CD4-positive, alpha-beta T cell treated with Interleukin-17A for 4 hours (primary cell): ENCODE measurements around the gene AUTS2.
"Not testable (repeated sequence)": the region's sequence is repeated elsewhere in the genome, so short reads cannot be mapped to it uniquely, and the experiment has no call there.

Experiments used
- DNase-seq: peaks from one replicate; pipeline ENCODE4 v3.0.0-alpha.2; 2020; ENCODE audit warnings: mixed read lengths

AUTS2 gene

DNA sequence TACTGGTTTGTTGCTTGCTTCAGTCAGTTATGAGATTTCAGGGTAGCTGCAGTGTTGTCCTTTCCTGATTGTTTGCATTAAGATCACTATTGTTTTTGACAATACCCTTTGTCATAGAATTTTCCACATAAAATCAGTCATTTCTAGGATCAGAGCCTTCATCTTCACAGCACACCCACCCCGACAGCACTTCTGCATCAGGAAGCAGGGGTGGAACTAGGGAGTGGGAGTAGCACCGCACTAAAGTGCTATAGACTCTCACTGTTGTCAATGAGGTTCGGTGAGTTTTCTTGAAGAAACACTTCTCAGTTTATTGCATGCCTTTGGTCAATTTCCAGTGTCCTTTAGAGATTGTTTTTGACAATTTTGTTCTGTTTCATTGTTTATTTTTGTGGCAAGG is 632.5 kb downstream of the AUTS2 start:
- DNase-seq: no peak

DNA sequence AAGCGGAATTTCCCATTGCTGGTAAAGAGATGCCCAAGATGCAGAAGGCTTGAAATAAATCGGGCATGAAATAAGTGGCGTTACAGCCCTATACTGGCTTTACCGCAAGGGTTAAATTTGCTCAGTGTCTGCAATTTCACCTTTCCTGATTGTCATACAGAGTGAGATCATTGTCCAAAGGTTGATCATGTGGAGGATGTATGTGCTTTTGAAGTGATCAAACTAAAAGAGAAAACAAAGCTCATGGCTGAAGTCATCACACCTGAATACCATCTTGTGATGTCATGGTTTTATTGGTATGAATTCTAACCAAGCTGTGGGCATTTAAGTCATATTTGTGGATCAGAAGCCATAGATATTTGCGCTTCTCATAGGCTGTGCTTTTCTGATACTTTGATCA is 635.5 kb downstream of the AUTS2 start:
- no peak for DNase-seq

DNA sequence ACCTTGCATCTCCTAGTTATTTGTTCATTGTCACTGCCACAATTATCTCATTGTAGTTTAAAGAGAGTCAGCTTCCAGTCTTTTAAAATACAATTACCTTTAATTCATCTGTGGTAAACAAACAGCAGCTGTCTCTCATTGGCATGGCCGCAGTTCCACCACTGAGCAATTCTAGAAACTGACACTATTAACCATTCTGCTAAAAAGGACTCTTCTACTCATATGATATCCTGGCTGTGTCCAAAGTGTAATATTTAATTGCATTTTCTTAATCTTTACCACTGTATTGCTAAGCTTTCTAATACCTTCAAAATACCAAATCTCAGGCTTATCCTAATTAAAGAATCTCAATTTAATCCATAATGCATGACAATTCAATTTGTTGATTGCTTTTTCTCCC is 639.0 kb downstream of the AUTS2 start:
- no peak for DNase-seq

DNA sequence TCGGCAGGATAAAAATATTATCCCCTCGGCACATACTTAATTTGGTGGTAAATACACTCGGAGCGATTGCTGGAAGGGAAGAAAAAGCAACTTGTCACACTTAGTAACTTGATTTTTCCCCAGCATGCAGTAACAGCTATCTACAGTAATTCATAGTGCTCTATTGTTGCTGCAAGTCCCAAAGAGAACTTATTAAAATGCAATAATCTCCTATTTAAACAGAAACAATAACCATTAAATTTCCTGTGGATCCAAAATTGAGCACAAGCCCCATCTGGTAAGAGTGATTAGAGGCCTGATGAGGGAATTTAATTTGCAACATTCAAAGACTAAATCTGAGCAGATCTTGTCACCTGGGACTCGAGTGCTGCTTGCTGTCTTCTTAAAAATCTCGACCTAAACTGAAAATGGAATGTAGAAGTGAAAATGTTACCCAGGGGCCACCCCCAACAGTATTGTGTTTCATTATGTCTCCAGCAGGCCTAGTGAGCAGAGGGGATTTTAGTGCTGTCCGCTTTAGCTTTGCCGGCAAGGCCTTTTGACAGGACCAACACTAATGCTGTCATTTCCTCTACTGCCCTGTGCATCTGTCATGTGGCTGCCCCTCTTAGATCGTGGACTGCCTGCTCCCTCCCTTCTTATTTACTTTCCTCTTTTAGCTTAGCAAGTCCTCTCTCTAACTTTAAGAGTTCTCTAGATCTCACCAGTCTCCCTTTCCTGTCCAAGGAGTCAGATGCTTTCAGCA is 639.7 kb downstream of the AUTS2 start:
- no peak for DNase-seq

DNA sequence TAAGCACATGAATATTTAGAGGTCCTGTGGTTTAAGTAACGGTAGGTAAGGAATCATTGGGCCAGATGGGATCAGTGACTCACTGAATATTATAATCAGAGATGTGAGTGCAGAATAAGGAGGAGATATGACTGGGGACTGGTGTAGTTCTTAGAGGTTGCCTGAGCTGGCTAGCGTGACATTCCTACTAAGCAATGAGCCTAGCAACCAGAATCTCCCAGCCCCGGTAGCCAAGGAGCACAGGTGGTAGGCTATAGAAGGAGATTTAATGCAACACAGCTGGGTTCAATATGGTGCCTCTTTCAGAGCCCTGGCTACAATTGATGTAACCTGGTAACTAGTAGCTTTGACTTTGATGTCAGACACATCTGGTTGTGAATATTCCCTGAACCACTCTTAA is 641.6 kb downstream of the AUTS2 start:
- DNase-seq: no peak

DNA sequence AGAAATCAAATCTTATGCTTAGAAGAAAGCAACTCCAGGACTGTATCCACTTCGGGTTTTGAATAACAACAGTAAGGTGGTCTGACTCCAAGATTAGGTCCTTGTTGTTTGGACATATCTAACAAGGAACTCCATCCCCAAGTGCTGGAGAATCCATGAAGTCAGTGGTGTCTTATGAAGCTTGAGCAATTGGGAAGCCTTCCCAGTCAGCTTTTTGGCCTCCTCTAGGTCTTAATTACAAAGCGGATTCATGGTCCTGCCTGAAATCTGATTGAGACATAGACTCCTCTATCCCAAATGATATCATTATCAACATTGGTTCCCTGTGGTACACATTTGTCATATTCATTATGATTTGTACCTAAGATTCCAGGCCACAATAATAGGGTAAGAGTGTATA is 642.6 kb downstream of the AUTS2 start:
- no peak for DNase-seq

DNA sequence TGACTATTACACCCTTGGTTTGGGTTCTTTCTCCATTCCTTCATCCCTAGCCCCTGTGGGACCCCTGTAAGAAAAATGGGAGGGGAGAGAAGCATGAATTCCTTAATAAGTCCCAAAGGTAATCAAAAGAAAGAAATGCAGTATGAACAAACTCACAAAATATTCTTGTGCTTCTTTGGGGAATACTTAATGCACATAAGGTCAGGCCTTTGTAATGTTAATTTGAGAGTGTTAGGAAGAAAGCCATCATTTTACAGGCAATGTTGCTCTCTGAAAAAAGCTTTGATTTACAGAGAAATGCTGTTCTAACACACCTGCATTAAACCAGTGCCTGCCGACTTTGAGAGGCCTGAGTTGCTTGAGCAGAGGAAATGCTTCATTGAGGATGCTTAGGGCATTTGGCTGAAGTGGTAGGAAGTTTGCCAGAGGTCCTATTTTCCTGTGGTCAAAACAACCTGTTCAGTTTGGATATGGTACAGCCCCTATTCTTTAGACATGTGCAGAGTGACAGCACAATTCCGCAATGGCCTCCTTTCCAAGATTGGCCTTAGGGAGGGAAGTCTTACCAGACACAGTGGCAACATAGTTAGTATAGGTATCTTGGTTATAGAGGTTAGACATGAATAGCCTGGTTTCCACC is 643.4 kb downstream of the AUTS2 start:
- no peak for DNase-seq

DNA sequence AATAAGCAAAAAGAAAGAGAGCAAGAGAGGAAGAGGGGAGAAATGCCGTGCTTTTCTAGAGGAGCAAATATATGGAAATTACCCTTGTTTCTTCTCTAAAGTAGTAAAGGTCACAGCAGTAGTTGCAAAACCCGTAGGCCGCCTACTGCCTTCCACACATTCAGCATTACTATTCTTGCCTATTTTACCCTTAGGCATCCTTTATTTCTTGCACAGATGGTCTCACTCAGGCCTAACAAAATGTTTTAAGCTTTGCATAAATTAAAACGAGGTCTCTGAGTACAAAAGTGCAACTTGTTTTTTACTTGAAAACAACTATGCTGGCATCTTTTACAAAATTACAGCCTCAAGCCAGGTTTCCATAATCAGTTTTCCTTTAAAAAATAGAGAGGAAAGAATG is 644.6 kb downstream of the AUTS2 start:
- DNase-seq: no peak

DNA sequence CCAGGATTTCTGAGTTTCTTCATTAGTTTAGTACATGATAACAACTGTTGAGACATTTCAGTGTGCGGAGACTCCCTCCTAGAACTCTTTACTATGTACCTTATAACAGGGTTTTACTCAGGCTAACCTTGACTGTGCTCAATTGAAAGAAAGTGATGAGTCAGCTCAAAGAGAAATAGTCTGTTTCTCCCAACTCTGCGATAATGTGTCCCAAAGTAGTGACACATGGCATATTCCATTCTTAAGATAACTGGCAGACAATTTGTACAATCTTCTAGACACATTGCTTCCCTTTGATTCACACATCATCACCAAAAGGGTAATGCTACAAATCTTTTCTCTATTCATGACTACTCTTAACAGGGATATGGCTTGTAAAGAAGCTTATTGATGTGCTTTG is 645.2 kb downstream of the AUTS2 start:
- no peak for DNase-seq

DNA sequence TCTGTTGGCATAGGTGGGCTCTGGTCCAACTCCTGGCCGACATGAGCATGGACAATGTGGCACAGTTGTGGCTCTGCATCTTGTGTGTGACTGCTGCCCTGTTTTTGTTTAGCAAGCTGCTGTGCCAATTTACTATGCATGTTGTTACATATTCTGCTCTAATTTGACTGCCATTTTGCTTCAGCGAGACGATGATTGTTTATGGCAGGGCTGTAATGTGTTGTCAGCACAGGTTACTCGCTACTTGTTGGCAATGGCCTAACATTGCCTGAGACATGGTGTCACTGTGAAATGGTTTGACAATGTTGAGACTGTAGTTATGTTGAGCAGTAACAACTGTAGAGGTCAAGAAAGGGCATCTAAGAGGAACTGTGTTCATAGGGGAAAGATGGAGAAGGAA is 659.6 kb downstream of the AUTS2 start:
- DNase-seq: no peak

DNA sequence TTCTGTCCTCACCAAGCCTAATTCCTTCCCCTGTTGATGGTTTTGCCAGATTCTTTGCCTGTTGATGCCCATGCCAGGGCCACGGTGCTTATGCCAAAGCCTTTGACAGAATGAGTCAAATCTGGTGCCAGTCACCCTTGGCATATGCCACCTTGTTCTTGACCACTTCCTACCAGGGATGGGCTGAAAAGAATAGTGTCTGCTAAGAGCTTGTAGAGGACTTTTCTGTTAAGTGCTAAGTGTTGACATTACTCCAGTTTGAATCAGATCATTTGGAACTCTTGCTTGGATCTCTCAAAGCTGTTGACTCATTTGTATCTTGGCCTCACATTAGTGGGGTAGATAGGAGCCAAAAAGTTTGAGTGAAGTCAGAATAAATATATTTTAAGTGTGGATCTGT is 661.2 kb downstream of the AUTS2 start:
- DNase-seq: no peak

DNA sequence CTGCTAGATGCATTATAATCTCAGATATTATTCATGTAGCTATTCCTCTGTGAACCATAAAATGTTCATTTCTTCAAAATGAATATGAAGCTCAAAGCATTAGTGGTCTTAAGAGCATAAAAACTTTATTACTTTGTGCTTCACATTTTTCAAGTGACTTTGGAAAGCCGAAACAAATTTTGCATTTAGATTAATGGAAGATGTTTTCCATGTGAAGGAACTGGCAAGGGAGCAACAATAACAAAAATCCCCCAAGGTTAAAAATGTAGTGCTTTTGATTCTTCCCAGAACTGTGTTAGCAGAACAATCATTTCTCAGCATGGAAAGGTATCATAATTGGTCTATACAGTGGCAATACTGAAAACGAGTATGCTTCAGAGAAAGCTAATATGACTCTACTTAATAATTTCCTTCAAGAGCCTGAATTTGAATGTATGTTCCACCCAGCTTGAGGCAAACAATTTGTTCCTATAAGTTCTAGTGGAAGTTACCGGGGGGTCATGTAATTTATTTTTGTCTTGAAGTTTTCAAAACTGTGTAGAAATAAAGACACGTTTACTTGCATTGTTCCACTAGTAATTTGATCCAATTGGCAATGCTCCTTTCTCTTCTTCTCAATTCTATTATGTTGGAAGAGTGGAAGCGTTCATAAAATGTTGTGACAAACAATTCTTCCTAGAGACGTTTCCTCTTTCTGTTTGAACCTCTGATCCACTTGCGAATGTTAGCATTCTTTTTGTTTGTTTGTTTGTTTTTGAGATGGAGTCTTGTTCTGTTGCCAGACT is 665.4 kb downstream of the AUTS2 start:
- DNase-seq: no peak

DNA sequence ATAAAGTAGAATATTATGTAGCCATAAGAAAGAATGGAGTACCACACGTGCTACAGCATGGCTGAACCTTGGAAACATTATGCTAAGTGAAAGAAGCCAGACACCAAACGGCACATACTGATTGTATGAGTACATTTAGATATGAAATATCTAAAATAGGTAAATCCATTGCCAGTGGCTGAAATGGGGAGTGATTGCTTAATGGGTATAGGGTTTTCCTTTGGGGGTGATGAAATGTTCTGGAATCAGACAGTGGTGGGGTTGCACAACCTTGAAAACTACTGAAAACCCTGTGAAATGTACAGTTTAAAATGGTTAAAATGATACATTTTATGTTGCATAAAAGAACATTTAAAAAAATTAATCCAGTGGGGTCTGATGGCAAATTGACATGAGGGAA is 667.9 kb downstream of the AUTS2 start:
- no peak for DNase-seq

DNA sequence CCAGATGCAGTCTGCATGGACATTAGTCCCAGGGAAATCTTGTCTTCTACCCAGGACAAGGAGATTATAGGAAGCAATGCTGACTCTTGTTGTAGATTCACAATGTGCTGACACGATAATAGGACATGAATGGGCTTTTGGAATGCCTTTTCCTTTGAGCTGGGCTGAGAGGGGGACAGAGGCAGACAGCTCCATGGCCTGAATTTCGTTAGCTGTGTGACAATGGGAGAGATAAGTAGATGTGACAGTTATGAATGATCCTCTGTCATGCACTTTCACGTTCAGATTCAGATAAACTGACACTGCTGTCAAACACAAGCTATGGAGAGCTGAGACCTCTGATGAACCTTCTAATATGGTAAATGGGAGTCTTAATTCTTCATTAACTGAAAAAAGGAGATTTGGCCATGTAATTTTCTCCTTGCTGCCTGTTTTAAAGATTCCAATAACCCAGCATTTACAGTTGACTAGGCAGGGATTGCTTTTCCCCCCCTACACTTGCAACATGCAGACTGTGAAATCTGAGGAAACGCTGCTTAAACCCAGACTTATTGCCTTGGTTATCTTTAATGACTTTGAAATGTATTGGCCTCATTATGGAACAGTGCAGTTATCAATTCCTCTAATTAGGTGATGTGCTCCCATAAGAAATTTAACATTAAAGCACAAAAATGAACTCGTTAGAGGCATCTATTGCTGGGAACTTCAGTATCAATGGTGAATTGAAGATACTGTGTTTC is 669.3 kb downstream of the AUTS2 start:
- no peak for DNase-seq

DNA sequence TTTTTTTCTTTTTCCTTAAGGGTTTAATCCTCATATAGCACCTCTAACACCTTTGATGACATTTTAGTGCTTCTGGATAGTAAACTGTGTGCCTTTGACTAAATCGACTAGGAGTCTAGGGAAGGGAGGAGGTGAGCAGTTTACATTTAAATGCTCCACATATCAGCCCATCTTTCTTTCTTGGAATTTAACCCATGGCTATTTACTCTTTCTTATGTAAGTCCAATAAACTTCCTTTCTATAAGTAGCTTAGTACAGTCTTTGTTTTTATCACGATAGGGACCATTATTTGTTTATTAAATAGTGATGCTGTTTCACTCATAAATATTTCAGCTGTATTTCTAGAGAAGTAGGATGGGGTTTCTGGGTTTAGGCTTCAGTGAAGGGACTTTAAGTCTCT is 669.9 kb downstream of the AUTS2 start:
- no peak for DNase-seq

DNA sequence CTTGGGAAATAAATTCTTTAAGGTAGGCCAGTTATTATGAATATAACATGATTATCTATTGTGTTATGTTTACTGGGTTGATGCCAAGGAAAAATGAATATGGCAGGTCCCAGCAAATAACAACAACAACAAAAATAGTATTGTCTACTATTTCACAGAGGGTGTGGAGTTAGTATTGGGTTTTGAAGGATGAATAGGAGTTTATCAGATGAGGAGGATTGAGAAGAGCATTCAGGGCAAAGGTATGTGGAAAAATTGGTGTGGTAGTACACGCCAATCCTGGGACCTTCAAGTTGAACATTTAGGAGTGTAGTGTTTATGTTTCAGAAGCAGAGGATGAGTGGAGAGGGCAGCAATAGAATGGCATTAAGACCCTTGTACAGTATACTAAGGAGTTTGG is 671.9 kb downstream of the AUTS2 start:
- no peak for DNase-seq

DNA sequence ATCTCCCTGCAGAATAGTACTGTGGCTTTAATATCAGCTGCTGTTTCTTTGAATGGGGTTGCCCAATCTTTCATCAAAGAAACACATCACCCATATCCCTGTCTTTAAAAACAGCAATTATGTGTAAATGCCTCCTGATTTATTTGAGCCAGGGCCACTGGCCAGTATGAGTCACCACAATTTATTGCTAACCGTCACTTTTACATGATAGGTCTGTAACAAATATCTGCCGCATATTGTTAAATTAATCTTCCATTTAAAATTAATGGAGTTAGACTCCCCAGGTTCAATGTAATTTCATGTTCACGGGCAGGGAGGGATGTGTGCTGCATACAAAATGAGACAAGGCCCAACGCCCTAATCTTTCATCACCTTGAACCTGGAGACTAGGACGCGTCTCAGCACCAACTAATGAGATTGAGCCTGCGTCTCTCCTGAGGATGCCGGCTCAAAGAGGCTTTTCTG is 673.4 kb downstream of the AUTS2 start:
- no peak for DNase-seq

DNA sequence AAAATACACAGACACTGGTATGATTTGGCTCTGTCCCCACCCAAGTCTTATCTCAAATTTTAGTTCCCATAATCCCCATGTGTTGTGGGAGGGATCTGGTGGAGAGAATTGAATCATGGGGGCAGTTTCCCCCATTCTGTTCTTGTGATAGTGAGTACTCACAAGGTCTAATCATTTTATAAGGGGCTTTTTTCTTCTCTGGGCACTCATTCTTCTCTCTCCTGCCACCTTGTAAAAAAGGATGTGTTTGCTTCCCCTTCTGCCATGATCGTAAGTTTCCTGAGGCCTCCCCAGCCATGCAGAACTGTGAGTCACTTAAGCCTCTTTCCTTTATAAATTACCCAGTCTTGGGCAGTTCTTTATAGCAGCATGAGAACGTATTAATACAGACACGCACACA is 677.3 kb downstream of the AUTS2 start:
- DNase-seq: not testable (repeated sequence)

DNA sequence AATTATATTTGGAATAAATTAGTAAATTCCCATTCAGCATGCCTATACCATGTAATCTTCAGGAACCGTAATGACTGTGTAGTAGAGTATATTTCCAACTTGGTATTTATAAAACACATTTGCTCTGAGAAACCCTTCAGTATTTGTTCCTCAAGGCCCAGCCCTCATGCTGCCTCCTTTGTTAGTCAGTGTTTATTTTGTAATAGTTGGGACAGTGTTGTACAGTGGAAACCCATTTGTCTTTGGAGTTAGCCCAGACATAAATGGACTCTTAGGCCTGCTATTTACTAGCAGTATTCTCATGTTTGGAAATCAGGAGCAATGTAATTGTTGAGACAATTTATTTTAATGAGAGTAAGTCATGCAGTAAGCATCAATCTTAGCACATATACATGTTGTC is 686.9 kb downstream of the AUTS2 start:
- no peak for DNase-seq

DNA sequence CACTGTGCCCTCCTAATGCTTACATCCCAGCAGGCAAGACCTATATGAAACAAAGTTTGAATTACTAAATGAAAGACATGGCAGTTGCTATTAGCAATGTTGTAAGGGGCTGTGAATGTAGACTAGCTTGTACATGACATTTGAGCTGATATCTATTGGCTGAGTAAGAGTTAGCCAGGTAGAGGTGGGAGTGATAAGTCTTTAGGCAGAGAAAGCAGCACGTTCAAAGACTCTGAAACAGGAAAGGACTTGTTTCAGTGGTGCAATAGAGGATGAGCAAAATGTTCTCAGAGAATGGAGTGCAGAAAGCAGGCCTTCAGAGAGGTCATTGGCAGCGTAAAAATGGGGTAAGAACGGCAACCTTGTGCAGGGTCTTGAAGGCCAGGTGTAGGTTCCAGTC is 687.6 kb downstream of the AUTS2 start:
- no peak for DNase-seq

DNA sequence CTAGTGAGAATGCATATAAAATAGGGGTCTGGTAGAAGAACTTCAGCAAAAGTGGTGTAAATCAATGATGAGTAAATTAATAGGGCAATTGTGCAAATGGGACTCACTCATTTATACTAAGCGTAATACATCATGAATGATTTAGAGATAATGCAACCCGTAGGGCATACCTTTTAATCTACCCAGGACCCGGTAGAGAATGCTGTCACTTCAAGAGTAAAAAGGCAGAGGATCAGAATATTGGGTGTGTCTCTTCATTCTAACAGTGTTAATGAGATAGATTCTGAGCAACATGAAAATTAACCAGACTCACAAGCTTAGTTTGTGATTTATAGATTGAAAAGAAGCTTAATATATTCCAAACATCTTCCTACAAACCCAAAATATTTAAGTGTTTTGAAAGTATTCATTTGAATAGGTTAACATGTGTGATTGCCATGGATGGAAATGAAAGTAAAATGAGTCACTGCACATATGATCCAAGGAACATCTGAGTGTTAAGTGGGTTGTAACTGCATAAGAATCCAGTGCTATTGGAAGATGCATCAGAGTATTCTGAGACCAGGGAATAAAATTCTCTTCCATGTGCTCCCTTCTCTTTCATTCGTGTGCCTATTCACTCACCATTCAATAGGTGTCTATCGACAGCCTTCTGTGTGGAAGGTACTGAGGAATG is 690.6 kb downstream of the AUTS2 start:
- DNase-seq: no peak

DNA sequence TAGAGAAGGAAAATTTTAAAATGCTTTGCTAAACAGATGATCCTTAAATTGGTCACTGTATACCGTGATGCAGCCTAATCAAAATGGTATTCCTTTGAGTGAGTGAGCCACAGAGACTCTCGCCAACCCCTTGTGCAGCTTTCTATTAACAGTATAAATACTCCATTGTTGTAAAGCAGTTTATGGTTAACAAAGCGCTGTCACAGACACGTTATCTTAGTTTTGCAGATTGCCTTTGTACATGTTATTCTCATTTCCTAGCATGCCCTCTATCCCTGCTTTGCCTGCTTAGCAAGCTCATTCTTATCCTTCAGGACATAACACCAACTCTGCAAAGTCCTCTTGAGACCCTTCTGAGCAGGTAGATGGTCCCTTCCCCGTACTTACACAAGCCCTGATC is 694.4 kb downstream of the AUTS2 start:
- DNase-seq: no peak
